GM21723 (cell line): ENCODE data around the gene AARS2.
"Not testable (repeated sequence)": the region's sequence is repeated elsewhere in the genome, so short reads cannot be mapped to it uniquely, and the experiment has no call there.

Experiments used
- ATAC-seq: cut with Tn5 transposase; IDR thresholded peaks from one replicate; pipeline ENCODE4 v1.9.1; 2021; ENCODE audit warnings: mild to moderate bottlenecking, moderate library complexity; ENCODE audit not compliant: unreplicated experiment

The AARS2 gene

DNA sequence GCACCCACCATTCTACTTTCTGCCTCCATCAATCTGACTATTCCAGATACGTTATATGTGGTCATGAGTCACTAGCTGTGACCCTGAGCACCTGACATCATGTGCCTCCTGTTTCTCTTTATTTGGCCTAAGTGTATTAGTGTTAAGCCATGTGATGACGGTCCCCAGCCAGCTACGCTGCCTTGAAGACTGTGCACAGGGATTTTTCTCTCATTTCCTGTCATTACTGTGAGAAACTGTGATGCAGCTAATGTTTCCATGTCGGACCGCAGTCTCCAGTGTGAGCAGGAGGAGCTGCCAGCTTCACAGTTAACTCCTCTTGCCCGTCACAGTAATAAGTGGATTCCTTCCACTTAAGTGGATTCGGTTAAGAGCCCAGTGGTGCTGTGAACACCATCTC, 19.4 kb upstream of the AARS2 start:
- ATAC-seq: no peak

DNA sequence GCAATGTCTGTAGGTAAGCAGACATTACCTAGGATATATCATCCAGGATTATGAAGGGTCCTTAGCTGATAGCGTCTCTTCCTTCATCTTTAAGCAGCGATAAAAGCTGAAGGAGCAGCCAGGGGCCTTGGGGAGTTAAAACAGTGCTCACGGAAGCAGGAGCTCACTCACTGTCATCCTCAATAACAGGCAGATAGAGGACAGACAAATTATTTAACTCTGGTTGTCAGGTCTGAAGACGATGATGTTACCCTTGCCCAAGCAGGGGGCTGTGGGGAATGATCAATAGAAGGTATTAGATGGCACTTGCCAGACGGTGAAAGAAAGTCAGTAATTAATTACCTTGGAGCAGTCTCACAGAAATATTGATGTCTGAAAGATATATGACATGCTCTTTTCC, 16.7 kb upstream of the AARS2 start:
- ATAC-seq: no peak

DNA sequence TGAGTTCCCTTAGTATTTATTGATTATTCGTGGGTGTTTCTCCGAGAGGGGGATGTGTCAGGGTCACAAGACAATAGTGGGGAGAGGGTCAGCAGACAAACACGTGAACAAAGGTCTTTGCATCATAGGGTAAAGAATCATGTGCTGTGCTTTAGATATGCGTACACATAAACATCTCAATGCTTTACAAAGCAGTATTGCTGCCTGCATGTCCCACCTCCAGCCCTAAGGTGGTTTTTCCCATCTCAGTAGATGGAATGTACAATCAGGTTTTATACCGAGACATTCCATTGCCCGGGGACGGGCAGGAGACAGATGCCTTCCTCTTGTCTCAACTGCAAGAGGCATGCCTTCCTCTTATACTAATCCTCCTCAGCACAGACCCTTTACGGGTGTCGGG, 15.1 kb upstream of the AARS2 start:
- not testable (repeated sequence) for ATAC-seq

DNA sequence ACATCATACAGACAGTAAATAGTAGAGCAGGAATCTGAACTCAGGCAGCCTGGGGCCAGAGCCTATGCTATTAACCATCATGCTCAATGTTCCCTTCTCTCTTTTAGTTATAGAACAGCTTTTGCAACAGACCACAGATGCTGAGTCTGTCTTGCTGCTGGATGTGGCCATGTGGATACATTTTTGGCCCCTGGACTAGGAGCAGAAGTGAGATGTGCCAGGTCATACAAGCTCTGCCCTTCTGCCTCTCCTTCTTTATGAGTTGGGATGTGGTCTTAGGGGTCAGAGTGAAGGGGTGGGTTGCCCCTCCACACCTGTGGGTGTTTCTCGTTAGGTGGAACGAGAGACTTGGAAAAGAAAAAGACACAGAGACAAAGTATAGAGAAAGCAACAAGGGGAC, 14.6 kb upstream of the AARS2 start:
- ATAC-seq: no peak

DNA sequence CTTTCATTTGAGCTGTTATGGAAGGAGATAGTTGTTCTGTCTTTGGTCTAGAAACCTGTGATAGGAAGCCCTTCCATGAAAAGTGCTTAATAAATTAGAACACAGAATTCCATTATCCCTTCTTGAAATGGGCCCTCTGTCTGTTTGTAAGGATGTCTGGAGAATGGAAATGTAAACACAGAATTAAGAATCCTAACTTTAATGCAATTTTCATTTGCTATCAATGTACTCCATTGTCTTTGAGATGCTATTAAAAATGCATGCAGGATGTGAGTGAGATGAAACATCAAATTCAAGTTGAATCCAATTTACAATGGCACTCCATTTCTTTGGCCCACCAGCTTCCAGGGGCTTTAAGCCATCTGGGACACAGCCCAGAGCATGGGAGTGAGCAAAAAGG, 13.9 kb upstream of the AARS2 start:
- no peak for ATAC-seq

DNA sequence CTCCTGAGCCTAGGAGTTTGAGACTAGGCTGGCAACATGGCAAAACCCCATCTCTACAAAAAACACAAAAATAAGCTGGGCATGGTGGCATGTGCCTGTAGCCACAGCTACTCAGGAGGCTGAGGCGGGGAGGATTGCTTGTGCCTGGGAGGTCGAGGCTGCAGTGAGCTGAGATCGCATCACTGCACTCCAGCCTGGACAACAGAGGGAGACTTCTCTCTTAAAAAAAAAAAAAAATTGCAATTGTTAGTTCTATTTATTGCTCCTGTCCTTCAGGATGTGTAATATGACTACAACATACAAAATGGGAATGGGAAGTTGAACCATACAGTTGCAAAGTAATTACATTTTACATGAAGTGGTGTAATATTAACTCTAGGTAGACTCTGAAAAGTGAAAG, 8.1 kb upstream of the AARS2 start:
- ATAC-seq: no peak

DNA sequence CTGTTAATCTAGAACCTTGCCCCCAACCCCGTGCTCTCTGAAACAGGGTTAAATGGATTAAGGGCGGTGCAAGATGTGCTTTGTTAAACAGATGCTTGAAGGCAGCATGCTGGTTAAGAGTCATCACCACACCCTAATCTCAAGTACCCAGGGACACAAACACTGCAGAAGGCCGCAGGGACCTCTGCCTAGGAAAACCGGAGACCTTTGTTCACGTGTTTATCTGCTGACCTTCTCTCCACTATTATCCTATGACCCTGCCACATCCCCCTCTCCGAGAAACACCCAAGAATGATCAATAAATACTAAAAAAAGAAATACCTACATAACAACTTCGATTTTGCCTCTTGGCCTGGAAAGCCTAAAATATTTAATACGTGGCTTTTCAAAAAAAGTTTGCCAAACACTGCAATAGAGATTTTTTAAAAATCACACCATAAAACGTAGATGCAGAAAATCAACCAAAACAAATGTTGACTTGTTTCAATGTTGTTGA, 4.0 kb upstream of the AARS2 start:
- not testable (repeated sequence) for ATAC-seq

DNA sequence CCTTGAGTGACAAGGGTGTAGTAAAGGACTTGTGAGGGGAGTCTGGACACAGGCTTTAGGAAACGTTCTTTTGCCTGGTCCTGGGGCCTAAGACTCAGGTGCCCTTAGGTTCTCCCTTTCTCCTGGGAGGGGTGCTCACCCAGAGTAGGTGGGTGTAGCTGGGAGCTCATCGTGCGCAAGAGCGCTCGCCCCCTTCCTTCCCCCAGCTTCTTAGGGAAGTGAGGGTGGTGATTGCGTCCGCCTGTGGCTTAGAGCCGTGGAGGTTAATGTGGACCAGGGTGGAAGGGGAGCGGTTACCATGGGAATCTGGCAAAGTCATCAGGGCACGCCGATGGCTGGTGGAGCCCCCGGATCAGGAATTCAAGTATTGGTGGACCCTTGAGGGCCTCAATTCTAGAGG, 3.3 kb upstream of the AARS2 start:
- ATAC-seq: no peak

DNA sequence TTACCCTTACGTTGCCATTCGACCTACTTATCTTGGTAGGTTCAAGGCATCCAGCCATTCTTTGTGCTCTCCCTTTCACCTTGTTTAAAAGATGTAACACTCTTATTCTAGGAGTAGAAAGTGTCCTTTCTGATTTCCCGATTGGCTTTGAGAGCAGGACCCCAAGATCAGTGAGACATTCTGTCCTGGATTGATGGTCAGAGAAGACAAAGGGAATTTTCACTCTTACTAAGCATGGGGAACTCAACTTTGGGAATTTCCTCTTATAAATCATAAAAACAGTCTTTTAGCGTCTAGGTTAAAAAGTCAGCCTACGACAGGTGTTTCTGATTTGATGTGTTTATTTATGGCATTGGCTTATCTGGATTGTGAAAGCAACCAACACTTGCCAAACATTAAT, 2.8 kb upstream of the AARS2 start:
- no peak for ATAC-seq

DNA sequence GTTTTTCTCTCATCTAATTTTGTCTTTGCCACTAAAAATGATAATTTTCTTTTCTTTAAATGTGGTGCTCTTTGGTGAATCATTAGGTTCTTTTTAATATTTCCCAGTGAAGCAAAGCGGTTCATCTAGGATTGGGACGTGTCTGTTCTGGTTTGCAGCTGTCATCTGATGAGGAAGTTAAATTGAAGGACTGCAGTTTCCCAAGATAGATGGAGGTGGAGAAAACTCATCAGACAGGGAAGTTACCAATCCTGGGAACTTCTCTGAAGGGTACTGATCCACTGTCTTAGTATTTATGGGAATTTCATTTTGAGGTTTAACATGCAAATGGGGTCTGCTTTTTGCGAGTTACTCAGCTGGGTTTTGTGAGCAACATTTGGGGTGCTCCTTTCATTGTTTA, 2.4 kb upstream of the AARS2 start:
- no peak for ATAC-seq

DNA sequence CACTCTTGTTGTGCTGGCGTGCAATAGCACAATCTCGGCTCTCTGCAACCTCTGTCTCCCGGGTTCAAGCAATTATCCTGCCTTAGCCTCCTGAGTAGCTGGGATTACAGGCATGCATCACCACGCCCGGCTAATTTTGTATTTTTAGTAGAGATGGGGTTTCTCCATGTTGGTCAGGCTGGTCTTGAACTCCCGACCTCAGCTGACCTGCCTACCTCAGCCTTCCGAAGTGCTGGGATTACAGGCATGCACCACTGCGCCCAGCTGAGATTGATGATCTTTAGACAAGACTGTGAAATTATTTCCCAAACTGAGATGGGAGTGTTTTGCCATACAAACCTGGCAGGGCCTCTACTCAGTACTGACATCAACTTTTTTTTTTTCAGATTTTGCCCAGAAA, 1.5 kb upstream of the AARS2 start:
- ATAC-seq: not testable (repeated sequence)

DNA sequence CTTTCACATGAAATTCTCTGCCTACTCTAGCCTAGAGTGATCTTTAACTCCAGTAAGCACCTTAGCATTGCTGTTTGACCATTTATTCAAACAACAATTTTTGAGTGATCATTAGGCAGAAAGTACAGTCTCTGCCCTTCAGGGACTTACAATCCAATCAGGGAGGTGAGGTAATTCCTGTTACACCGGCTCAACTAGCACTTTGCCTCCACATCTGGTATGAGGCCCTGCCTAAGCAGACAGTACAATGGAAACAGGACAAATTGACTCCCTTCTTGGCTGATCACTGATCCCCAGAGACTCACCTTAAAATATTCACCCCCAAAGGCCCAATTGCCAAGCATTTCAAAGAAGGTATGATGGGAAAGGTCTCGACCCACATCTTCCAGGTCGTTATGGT, 1.4 kb downstream of the AARS2 start:
- no peak for ATAC-seq

DNA sequence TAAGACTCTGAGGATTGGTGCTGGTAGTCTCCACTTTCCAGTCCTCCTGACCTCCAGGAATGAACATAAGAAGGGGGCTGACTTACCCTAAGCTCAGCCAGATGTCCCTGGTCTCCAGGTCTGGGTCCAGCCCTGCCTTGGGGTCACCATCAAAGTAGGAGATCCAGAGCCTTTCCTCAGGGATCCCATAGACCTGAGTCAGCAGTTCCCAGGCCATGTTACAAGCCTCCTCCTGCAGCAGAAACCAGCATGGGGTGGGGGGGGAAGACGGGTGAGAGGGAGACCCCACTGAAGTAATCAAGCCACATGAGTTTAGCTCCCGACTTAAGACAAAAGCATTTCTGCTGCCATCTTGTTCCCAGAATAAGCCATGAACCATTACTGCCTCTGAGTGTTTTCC, 1.8 kb downstream of the AARS2 start:
- no peak for ATAC-seq

DNA sequence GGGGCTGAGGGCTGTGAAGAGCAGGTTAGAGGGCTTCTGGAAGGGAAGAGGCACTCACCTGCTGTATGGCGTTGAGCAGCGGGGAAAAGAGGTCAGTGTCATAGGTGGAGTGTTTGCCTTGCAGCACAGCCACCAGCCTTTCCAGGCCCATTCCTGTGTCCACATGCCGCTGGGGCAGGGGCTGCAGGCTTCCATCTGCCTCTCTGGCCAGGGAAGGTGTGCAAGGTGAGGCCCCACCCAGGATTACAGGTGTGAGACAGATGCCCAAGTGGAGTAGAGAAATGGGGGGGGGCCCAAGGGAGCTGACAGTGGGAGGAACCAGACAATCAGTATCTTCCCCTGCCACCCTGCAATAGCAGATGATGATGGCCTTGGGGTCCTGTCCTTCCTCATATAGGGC, 2.9 kb downstream of the AARS2 start:
- no peak for ATAC-seq

DNA sequence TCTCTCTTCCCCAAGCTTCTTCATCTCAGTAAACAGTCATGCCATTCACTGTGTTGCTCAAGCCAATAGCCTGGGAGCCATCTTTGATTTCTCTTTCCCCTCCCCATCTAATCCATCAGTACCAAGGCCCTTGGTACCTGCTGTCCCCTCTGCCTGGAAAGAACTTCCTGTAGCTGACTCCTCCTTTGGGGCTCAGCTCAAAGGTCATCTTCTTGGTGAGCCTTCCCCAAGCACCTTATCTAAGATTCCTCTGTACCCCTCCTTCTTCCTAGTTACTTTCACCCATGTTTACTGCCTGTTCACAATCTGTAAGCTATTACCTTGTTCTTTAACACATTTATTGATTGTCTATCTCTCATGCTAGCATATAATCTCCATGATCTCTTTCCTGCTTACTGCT, 3.5 kb downstream of the AARS2 start:
- no peak for ATAC-seq

DNA sequence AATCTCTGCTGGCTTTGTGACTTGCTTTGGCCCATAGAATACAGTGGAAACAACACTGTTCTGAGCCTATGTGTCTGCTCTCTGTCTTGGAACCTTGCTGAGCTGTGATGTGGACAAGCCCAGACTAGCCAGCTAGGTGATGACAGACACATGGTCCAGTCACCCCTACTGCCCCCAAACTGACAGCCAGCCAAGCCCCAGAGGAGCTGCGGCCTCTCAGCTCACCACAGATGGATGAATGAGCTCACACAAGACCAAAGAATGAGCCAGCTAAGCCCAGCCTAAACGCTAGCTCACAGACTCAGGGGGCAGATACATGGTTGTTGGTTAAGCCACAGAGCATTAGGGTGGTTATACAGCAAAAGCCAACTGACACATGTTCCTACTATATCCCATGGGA, 4.1 kb downstream of the AARS2 start:
- no peak for ATAC-seq

DNA sequence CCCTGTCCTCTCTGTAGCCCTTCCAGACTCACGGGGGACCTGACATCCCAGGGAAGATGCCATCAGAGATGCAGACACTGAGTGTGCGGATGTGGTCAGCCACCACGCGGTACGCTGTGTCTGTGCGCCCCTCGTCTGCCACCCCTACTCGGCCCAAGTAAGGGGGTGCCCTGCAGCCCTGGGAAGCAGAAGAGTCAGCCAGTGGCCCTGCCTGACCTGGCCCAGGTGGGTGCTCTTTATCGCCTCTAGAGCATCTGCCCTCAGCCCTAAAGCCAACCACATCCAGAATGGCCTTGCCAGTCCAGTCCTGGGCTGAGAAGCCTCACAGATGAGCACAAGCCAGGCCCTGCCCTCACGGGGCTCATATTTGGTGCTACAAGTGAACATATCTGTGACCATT, 5.9 kb downstream of the AARS2 start:
- ATAC-seq: no peak

DNA sequence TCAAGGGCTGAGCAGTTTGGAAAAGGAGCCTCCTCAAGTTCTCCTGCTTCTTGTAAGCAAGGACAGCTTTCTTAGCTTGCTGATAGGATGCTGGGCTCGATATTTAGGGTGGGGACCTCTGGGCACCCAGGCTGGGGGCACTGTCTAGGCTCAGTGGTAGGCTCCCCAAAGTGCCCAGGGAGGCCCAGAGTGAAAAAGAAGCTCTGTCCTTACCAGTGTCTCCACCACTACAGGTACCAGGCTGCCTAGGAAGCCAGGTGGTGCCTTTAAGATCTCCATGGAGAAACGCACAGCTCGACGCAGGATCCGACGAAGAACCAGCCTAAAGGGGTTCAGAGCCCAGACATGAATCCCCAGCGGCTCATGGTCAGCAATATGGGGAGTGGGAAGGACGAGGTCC, 6.4 kb downstream of the AARS2 start:
- no peak for ATAC-seq

DNA sequence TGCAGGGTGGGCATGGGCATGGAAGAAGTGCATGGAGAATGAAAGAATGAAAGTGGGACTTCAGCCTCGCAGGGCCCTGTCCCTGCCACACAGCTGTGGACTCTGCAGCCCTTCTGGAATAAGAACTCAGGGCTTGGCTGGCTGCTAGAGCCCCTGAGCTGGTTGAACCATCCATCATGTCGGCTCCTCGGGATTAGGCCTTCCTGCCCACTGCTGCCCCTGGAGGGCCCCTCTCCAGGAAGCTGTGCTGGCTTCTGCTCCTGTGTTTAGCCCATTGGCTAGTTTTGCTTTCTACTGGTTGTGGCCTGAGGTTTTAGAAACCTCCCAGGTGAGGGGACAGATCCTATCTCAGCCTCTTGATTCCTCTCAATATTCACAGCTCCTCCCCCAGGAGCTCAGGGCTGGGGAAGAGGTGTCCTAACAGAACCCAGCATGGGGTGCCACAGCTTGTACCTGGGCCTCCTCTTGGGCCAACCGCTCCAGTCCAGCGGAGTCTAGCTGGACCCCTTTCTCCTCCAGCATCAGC, 7.9 kb downstream of the AARS2 start:
- no peak for ATAC-seq

DNA sequence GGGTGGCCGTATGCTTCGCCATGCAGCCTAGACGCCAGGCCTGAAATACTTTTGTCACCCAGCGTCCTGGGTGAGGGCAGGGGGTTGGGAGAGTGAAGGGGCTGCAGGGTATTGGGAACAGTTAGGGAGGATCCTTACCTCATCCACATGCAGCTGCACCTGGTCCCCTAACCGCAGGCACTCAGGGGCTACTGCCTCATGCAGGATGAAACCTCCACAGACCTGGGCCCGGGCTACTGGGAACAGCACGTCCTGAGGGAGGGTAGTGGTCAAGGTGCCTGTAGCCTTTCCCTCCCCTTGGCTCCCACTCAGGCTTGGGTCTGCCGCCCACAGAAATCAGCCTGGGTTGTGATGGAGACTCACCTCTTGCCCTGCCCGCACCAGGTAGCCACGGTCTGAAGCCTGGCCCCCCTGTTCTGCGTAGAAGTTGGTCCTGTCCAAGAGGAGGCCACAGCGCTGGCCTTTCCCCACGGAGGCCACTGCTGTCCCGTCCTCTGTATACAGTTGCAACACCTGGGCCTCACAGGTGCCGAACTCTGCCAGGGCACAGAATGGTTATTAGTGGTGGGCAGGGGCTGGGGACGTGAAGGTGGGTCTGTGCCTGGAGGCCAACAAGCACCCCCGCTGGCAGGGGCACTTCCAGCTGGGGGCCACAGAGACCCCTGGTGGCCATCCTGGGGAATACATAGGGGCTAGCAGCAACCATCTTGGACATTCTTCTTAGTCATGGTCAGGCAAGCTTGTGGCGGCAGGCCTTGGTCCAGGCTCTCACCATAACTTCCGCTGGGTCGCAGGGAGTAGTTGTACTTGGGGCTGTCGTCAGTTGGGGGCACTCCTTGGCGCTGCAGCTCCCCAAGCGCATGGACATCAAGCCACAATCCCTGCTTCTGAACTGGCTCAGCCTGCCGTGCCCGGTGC, 8.6 kb downstream of the AARS2 start:
- no peak for ATAC-seq

DNA sequence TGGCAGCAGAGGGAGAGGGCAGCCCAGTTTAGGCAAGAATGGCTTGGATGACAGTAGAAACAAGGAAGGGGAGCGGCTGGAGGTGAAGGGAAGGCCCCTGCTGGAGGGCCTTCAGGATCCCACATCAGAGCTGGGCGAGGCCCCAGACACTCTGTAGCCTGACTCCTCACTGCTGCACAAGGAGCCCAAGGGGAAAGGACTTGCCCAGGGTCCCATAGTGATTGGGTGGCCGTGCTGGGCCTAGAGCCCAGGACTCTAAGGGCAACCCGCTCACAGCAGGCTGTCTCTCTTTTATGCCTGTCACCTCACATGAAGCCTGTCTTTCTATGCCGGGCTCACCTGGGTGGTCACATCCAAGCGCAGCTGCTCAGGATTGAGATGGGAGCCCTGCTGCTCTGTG, 9.3 kb downstream of the AARS2 start:
- ATAC-seq: no peak

DNA sequence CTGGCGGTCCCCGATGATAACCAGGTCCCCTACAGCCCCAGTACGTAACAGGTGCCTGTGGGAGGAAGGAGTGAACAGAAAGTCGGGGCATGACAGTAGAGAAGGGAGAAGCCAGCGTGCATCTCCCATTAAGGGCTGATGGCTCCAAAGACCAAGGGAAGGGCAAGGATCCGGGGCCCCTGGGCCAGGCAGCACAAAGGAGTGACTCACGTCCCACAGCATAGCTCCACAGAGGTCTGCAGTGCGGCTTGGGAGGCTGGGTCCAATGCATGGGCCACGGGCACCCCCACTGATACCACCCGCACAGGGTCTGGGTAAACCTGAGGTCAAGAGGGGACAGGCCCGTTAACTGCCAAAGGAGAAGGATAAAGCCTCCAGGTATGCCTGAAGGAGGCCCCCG, 10.3 kb downstream of the AARS2 start:
- no peak for ATAC-seq
